ENCODE results near the gene FRMD3.

- TF ChIP-seq, protein P1, sequence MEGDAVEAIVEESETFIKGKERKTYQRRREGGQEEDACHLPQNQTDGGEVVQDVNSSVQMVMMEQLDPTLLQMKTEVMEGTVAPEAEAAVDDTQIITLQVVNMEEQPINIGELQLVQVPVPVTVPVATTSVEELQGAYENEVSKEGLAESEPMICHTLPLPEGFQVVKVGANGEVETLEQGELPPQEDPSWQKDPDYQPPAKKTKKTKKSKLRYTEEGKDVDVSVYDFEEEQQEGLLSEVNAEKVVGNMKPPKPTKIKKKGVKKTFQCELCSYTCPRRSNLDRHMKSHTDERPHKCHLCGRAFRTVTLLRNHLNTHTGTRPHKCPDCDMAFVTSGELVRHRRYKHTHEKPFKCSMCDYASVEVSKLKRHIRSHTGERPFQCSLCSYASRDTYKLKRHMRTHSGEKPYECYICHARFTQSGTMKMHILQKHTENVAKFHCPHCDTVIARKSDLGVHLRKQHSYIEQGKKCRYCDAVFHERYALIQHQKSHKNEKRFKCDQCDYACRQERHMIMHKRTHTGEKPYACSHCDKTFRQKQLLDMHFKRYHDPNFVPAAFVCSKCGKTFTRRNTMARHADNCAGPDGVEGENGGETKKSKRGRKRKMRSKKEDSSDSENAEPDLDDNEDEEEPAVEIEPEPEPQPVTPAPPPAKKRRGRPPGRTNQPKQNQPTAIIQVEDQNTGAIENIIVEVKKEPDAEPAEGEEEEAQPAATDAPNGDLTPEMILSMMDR (IDR thresholded peaks at IDR 0.05) = no peak
- TF ChIP-seq POLR2A (IDR thresholded peaks at IDR 0.05) = no peak
Observed at GRCh38 chr9:83418283-83418682, 119.9 kb downstream of the FRMD3 start.

Measured in body of pancreas (tissue), 4 donors.